CD14-positive monocyte (primary cell): Measurements from ENCODE around the gene OR5H6. TPM values are rescaled to one million over a fixed set of nuclear protein-coding genes. Genes with fewer than 3 reads are reported as not detected.
A peak's percentile ranks its signal among the peaks of the same experiment; 100 is the strongest.

Experiments
- DNase-seq, 3 donors: peaks; one replicate each; pipeline ENCODE4 v3.0.0-alpha.2; 2011 to 2022
- H2AFZ ChIP-seq: 2 replicates; pipeline ENCODE4 v1.6.0; 2012; ENCODE audit warnings: mild to moderate bottlenecking, low read depth, low read length, inconsistent platforms; ENCODE audit not compliant: insufficient read depth, poor library complexity, severe bottlenecking
- H3K27ac ChIP-seq, 2 donors: 1 replicate in 1 of 2; 2 replicates in 1 of 2; pipeline ENCODE4 v1.5.1; 2012 to 2013; ENCODE audit warnings: low read length in 2 of 2, control low read depth in 1 of 2, inconsistent platforms in 1 of 2, low read depth in 1 of 2, mild to moderate bottlenecking in 1 of 2
- H3K27me3 ChIP-seq, 2 donors: one replicate each; pipeline versions ENCODE4 v1.6.0 to v1.6.1; 2011 to 2013; ENCODE audit warnings: low read length in 2 of 2; ENCODE audit not compliant: control insufficient read depth in 2 of 2, insufficient read depth in 2 of 2
- H3K36me3 ChIP-seq, 2 donors: replicated peaks in 1 of 2; 1 replicate in 1 of 2; 2 replicates in 1 of 2; pipeline versions ENCODE4 v1.5.1 to v1.6.1; 2012 to 2013; ENCODE audit warnings: low read length in 2 of 2, control low read depth in 1 of 2, inconsistent platforms in 1 of 2, mild to moderate bottlenecking in 1 of 2; ENCODE audit not compliant: insufficient read depth in 2 of 2, control insufficient read depth in 1 of 2
- H3K4me1 ChIP-seq, 2 donors: 1 replicate in 1 of 2; 2 replicates in 1 of 2; pipeline versions ENCODE4 v1.5.1 to v1.6.1; 2012 to 2013; ENCODE audit warnings: low read length in 2 of 2, control low read depth in 1 of 2, inconsistent platforms in 1 of 2, mild to moderate bottlenecking in 1 of 2, moderate library complexity in 1 of 2; ENCODE audit not compliant: insufficient read depth in 2 of 2, control insufficient read depth in 1 of 2
- H3K4me2 ChIP-seq: replicated peaks from 2 replicates; pipeline ENCODE3; 2012; ENCODE audit warnings: low read length, moderate library complexity, mild to moderate bottlenecking; ENCODE audit not compliant: poor library complexity, severe bottlenecking; ENCODE audit errors: extremely low read depth
- H3K4me3 ChIP-seq, 3 experiments: fragments of 200-600 bp in 1 of 3; sonication (generic) in 1 of 3; replicated peaks in 1 of 3; 1 replicate in 2 of 3; 2 replicates in 1 of 3; pipeline ENCODE4 v1.5.1; 2011 to 2013; ENCODE audit warnings: low read length in 3 of 3, mild to moderate bottlenecking in 3 of 3, control low read depth in 2 of 3, low read depth in 2 of 3, inconsistent platforms in 1 of 3, moderate library complexity in 1 of 3
- H3K79me2 ChIP-seq: 2 replicates; pipeline ENCODE4 v1.6.0; 2012; ENCODE audit warnings: mild to moderate bottlenecking, control low read depth, inconsistent platforms, low read length, moderate library complexity; ENCODE audit not compliant: insufficient read depth
- H3K9ac ChIP-seq: 2 replicates; pipeline ENCODE4 v1.6.0; 2017; ENCODE audit warnings: low read length, mild to moderate bottlenecking; ENCODE audit not compliant: insufficient read depth, poor library complexity, severe bottlenecking
- H3K9me3 ChIP-seq, 2 donors: replicated peaks in 1 of 2; 1 replicate in 1 of 2; 2 replicates in 1 of 2; pipeline versions ENCODE4 v1.5.1 to v1.6.1; 2012 to 2013; ENCODE audit warnings: low read length in 2 of 2, control low read depth in 1 of 2; ENCODE audit not compliant: control insufficient read depth in 1 of 2, insufficient read depth in 1 of 2
- H4K20me1 ChIP-seq: 2 replicates; pipeline ENCODE4 v1.6.0; 2012; ENCODE audit warnings: mild to moderate bottlenecking, low read length, control low read depth, moderate library complexity; ENCODE audit not compliant: insufficient read depth
- H3K27ac Mint-ChIP-seq, 7 donors: one replicate each; pipeline ENCODE4 v1.8.0; 2020; ENCODE audit warnings: mild to moderate bottlenecking in 7 of 7, mixed read lengths in 7 of 7, moderate library complexity in 6 of 7, inconsistent platforms in 2 of 7
- H3K27me3 Mint-ChIP-seq, 3 donors: one replicate each; pipeline ENCODE4 v1.8.0; 2021 to 2022; ENCODE audit warnings: low read depth in 3 of 3, mild to moderate bottlenecking in 3 of 3, mixed read lengths in 3 of 3, moderate library complexity in 3 of 3, inconsistent platforms in 1 of 3
- H3K36me3 Mint-ChIP-seq, 2 donors: one replicate each; pipeline ENCODE4 v1.8.0; 2020; ENCODE audit warnings: mixed read lengths in 2 of 2, inconsistent platforms in 1 of 2, mild to moderate bottlenecking in 1 of 2
- H3K4me1 Mint-ChIP-seq: one replicate; pipeline ENCODE4 v1.8.0; 2020; ENCODE audit warnings: mild to moderate bottlenecking, mixed read lengths
- H3K4me3 Mint-ChIP-seq, 2 donors: one replicate each; pipeline ENCODE4 v1.8.0; 2020; ENCODE audit warnings: mild to moderate bottlenecking in 2 of 2, mixed read lengths in 2 of 2, moderate library complexity in 1 of 2
- H3K9me3 Mint-ChIP-seq, 7 donors: one replicate each; pipeline ENCODE4 v1.8.0; 2020 to 2022; ENCODE audit warnings: mixed read lengths in 7 of 7, mild to moderate bottlenecking in 6 of 7, moderate library complexity in 6 of 7, inconsistent platforms in 2 of 7
- CTCF ChIP-seq: fragments of 200-600 bp; IDR thresholded peaks from one replicate; pipeline ENCODE4 v1.8.0; 2022; ENCODE audit warnings: antibody characterized with exemption, mild to moderate bottlenecking
- WGBS: methylation state at CpG from one replicate; pipeline ENCODE4 v1.1.5; 2013; ENCODE audit warnings: missing lambda C conversion rate; ENCODE audit not compliant: insufficient coverage; 5-methylcytosine and 5-hydroxymethylcytosine counted together
- intact Hi-C, 2 donors: fragments of 100-400 bp; cut with micrococcal nuclease; formaldehyde crosslinking; loops; one replicate each; pipeline versions ENCODE4 v1.15.0 to v1.15.1; 2023
- polyA plus RNA-seq, 3 donors: library from polyadenylated mRNA; depleted of rRNA in 1 of 3; unstranded in 2 of 3; stranded (reverse) in 1 of 3; fragments of 300-500 nt in 2 of 3; fragments of >200 nt in 1 of 3; fragmentation: Illumina TruSeq in 2 of 3; gene quantifications; 1 replicate in 2 of 3; 2 replicates in 1 of 3; pipeline ENCODE4 v1.2.3, GENCODE V29; 2012 to 2021

OR5H6 gene
- polyA plus RNA-seq, 3 donors: not detected

GRCh38 chr3:98233468-98233867 is 30.6 kb upstream of the OR5H6 start:
- no peaks in the 10 kb centered on the region for H3K9me3 ChIP-seq
- no peak overlapping the region for H2AFZ ChIP-seq
- Mint-ChIP-seq H3K36me3 (no peaks in the 10 kb centered on the region), H3K4me1 (no peaks in the 10 kb centered on the region), H3K9me3 (peaks cover 0 to 5% (median 2%) of the 10 kb centered on the region in 7 donors), H3K27ac (no peak overlapping the region), H3K4me3 (no peak overlapping the region), H3K27me3 (peaks cover 0 to 1% (median 0%) of the 10 kb centered on the region in 3 donors)
- peak in 1 of 3 donors; percentile 27 for DNase-seq
- no peak overlapping the region for H3K4me3 ChIP-seq
- H3K9ac ChIP-seq: no peak overlapping the region
- no peak for TF ChIP-seq CTCF
- no peaks in the 10 kb centered on the region for H3K36me3 ChIP-seq
- H3K27ac ChIP-seq: no peak overlapping the region
- H3K4me2 ChIP-seq: no peak overlapping the region
- no peaks in the 10 kb centered on the region for H4K20me1 ChIP-seq
- H3K79me2 ChIP-seq: no peaks in the 10 kb centered on the region
- intact Hi-C loops: no loop called here
- no peaks in the 10 kb centered on the region for H3K4me1 ChIP-seq
- 0% methylated on average over 2 of the region's 5 CpGs for WGBS
- H3K27me3 ChIP-seq: no peaks in the 10 kb centered on the region

- no peaks in the 10 kb centered on the region for H3K36me3 ChIP-seq
- no peak overlapping the region for H3K4me3 ChIP-seq
- H2AFZ ChIP-seq: no peak overlapping the region
- H3K9ac ChIP-seq: no peak overlapping the region
- H3K27ac ChIP-seq: no peak overlapping the region
- H3K27me3 Mint-ChIP-seq: peaks cover 0 to 2% (median 0%) of the 10 kb centered on the region in 3 donors
- intact Hi-C loops: no loop called here
- peaks cover 0 to 7% (median 4%) of the 10 kb centered on the region in 7 donors for H3K9me3 Mint-ChIP-seq
- TF ChIP-seq CTCF: no peak
- H3K4me1 ChIP-seq: no peaks in the 10 kb centered on the region
- DNase-seq: peak in 2 of 3 donors; percentile 2 to 55
- no peak overlapping the region for H3K4me2 ChIP-seq
- peaks cover 1 to 7% of the 10 kb centered on the region in 2 donors for H3K9me3 ChIP-seq
- no peaks in the 10 kb centered on the region for H3K36me3 Mint-ChIP-seq
- no peaks in the 10 kb centered on the region for H3K79me2 ChIP-seq
- H3K27ac Mint-ChIP-seq: no peak overlapping the region
- H3K27me3 ChIP-seq: no peaks in the 10 kb centered on the region
- no peaks in the 10 kb centered on the region for H3K4me1 Mint-ChIP-seq
- no peaks in the 10 kb centered on the region for H4K20me1 ChIP-seq
- H3K4me3 Mint-ChIP-seq: no peak overlapping the region
Observed at GRCh38 chr3:98240131-98240530, 23.9 kb upstream of the OR5H6 start.
